ENCODE results near the gene CLDN9. TPM values are rescaled to one million over a fixed set of nuclear protein-coding genes. Genes with fewer than 3 reads are reported as not detected.

Gene CLDN9
- total and polyA plus RNA-seq, 9 of the 15 experiments (the other 6 are each of a cell fraction or from before 2014, with no cell fraction given), result 0.12 to 0.44 (median 0.22) TPM; not detected in 4

DNA sequence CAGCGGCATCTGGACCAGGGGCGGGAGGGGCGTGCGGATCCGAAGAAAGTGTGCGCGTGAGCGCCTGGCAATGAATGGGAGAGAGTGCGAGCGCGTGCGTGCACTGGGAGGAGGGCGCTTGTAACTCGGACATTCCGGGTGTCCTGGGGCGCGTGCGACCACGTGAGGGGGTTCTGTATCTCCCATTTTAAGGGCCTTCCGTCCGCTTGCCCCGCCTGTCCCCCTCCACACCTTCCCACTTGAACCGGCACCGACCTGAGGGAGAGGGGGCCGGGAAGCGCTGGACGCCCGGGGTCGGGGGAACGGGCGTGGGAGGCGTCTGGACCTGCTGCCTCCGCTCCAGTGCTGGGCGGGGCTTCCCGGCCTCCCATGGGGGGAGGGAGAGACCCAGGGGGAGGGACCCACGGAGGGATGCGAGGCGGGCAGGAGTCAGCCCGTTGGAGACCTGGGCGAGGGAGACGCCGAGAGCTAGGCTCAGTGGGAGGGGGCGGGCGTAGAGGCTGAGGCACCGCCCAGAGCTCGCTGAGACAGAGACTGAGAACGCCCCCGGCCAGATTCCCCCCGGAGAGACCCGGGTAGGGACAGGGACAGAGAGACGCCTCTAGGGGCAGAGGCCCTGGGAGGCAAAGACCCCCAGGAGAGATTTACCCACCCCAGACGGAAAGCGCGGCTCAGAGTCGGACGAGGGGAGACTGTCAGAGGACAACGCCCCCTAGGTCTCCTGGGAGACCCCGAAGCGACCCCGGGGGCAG, 48.8 kb upstream of the CLDN9 start, which contains the start of gene KREMEN2 (continued):
- TF ChIP-seq, protein P1, sequence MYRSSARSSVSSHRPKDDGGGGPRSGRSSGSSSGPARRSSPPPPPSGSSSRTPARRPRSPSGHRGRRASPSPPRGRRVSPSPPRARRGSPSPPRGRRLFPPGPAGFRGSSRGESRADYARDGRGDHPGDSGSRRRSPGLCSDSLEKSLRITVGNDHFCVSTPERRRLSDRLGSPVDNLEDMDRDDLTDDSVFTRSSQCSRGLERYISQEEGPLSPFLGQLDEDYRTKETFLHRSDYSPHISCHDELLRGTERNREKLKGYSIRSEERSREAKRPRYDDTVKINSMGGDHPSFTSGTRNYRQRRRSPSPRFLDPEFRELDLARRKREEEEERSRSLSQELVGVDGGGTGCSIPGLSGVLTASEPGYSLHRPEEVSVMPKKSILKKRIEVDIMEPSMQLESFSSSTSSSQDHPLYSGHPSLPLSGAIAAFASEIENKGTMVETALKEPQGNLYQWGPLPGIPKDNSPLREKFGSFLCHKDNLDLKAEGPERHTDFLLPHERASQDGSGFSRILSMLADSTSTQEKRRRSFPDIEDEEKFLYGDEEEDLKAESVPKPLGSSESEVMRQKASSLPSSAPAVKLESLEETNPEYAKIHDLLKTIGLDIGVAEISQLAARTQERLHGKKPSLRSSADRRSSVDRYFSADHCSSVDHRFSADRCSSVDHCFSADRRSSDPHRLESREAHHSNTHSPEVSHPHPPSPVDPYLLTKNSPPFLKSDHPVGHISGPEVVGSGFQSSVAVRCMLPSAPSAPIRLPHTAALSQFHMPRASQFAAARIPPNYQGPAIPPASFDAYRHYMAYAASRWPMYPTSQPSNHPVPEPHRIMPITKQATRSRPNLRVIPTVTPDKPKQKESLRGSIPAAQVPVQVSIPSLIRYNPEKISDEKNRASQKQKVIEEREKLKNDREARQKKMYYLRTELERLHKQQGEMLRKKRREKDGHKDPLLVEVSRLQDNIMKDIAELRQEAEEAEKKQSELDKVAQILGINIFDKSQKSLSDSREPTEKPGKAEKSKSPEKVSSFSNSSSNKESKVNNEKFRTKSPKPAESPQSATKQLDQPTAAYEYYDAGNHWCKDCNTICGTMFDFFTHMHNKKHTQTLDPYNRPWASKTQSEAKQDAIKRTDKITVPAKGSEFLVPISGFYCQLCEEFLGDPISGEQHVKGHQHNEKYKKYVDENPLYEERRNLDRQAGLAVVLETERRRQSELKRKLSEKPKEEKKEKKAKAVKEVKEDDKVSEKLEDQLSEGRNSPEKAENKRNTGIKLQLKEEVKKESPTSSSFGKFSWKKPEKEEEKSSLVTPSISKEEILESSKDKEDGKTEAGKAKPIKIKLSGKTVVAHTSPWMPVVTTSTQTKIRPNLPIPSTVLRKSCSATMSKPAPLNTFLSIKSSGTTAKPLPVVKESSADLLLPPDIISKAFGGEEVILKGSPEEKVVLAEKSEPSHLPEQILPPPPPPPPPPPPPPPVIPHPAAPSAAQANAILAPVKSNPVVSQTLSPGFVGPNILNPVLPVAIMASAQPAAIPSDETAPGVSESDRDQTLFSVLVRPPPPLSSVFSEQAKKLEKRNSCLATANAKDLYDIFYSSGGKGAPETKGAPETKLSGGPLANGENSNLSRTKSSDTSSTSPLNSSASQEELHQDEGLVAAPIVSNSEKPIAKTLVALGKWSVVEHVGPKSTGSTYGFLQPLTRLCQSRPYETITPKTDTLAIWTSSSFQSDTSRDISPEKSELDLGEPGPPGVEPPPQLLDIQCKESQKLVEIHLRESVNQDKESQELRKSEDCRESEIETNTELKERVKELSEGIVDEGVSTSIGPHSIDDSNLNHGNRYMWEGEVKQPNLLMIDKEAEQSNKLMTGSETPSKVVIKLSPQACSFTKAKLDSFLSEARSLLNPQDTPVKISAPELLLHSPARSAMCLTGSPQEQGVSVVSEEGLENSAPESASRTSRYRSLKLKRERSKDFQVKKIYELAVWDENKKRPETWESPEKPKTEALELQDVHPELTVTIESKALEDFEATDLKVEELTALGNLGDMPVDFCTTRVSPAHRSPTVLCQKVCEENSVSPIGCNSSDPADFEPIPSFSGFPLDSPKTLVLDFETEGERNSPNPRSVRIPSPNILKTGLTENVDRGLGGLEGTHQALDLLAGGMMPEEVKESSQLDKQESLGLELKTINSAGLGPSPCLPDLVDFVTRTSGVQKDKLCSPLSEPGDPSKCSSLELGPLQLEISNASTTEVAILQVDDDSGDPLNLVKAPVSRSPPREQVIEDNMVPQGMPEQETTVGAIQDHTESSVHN (IDR thresholded peaks at IDR 0.05; ENCODE audit: borderline replicate concordance in 1 of 2, low read depth in 1 of 2), result no peak
- TF ChIP-seq ZNF695 (CRISPR knock-in tag; IDR thresholded peaks at IDR 0.05) (no peak), ZNF583 (CRISPR knock-in tag; IDR thresholded peaks at IDR 0.05) (no peak), RBM25 (IDR thresholded peaks at IDR 0.05; ENCODE audit: low read depth, low read length, severe bottlenecking) (no peak), NR2C1 (IDR thresholded peaks at IDR 0.05) (no peak), NR2C1 (tag; IDR thresholded peaks at IDR 0.05) (no peak), LARP7 (IDR thresholded peaks at IDR 0.05) (no peak), GABPA (tag; conservative IDR thresholded peaks at IDR 0.05; ENCODE audit: low read depth) (no peak), ZBTB8A (IDR thresholded peaks at IDR 0.05; ENCODE audit: partially characterized antibody) (no peak), RBM15 (IDR thresholded peaks at IDR 0.05; ENCODE audit: insufficient read depth, low read length) (no peak), RBFOX2 (IDR thresholded peaks at IDR 0.05; ENCODE audit: low read depth, low read length) (peak; percentile 66), ZNF133 (CRISPR knock-in tag; IDR thresholded peaks at IDR 0.05) (no peak), PYGO2 (tag; IDR thresholded peaks at IDR 0.05) (no peak), PTBP1 (IDR thresholded peaks at IDR 0.05; ENCODE audit: low read depth, low read length) (no peak), BHLHE40 (IDR thresholded peaks at IDR 0.05; ENCODE audit: low read length) (peak; percentile 79), CBFA2T3 (IDR thresholded peaks at IDR 0.05) (no peak), SMARCC2 (IDR thresholded peaks at IDR 0.05; ENCODE audit: low read depth) (no peak), IRF2 (CRISPR knock-in tag; IDR thresholded peaks at IDR 0.05) (no peak), EHMT2 (IDR thresholded peaks at IDR 0.05) (no peak), BMI1 (IDR thresholded peaks at IDR 0.05; ENCODE audit: low read length) (no peak), PRPF4 (IDR thresholded peaks at IDR 0.05; ENCODE audit: insufficient read depth, low read depth, low read length, poor library complexity, severe bottlenecking) (no peak)
- TF ChIP-seq, protein P2, sequence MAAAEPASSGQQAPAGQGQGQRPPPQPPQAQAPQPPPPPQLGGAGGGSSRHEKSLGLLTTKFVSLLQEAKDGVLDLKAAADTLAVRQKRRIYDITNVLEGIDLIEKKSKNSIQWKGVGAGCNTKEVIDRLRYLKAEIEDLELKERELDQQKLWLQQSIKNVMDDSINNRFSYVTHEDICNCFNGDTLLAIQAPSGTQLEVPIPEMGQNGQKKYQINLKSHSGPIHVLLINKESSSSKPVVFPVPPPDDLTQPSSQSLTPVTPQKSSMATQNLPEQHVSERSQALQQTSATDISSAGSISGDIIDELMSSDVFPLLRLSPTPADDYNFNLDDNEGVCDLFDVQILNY (CRISPR knock-in tag; IDR thresholded peaks at IDR 0.05), result 0 out of 2 replicates have a peak, but pooled peaks have one; percentile 36
